Left ventricle myocardium superior (tissue), 1 donor: ENCODE results near the gene SBK2. TPM values are rescaled to one million over a fixed set of nuclear protein-coding genes. Genes with fewer than 3 reads are reported as not detected.

Source experiments
- ATAC-seq: fragments of 200-7000 bp; cut with Tn5 transposase; one replicate; pipeline ENCODE4 v1.9.1; 2020; ENCODE audit warnings: mild to moderate bottlenecking, moderate library complexity
- DNase-seq: peaks from one replicate; pipeline ENCODE4 v3.0.0-alpha.2; 2020
- intact Hi-C: fragments of 100-400 bp; cut with micrococcal nuclease; formaldehyde crosslinking; loops from one replicate; pipeline ENCODE4 v1.11.0; 2022
- total RNA-seq: library from RNA; stranded (reverse); fragmentation: NEBNext Ultra II Directional; extraction: Animal tissue kit (Norgen Biotek cat#: 25700); gene quantifications from one replicate; pipeline ENCODE4 v1.2.1, GENCODE V29; 2021
- donor health status: DM: no; HTN: yes; CAD: no; lungs with severe emphysema.

The SBK2 gene
- total RNA-seq, 1 donor from 2014 or later, result 15.2 TPM

DNA sequence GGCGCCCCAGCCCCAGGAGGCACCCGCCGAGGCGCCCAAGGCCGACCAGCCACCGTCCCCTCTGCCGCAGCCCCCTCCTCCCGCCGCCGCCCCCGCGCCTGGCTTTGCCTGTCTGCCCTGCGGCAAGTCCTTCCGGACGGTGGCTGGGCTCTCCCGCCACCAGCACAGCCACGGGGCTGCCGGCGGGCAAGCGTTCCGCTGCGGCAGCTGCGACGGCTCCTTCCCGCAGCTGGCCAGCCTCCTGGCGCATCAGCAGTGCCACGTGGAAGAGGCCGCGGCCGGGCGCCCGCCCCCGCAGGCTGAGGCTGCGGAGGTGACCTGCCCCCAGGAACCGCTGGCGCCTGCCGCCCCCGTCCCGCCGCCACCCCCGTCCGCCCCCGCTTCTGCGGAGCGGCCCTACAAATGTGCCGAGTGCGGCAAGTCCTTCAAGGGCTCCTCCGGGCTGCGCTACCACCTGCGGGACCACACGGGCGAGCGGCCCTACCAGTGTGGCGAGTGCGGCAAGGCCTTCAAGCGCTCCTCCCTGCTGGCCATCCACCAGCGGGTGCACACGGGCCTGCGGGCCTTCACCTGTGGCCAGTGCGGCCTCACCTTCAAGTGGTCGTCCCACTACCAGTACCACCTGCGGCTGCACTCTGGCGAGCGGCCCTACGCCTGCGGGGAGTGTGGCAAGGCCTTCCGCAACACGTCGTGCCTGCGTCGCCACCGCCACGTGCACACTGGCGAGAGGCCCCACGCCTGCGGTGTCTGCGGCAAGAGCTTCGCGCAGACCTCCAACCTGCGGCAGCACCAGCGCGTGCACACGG, 54.6 kb downstream of the SBK2 start:
- no peak for DNase-seq
- ATAC-seq, result no peak
- intact Hi-C loops, result no loop called here

DNA sequence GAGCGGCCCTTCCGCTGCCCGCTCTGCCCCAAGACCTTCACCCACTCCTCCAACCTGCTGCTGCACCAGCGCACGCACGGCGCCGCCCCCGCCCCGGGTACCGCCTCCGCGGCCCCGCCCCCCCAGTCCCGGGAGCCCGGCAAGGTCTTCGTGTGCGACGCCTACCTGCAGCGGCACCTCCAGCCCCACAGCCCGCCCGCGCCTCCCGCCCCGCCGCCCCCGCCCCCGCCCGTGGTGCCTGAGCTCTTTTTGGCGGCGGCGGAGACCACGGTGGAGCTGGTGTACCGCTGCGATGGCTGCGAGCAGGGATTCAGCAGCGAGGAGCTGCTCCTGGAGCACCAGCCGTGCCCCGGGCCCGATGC, 55.2 kb downstream of the SBK2 start:
- intact Hi-C loops, result no loop called here
- ATAC-seq (no peak), DNase-seq (no peak)

DNA sequence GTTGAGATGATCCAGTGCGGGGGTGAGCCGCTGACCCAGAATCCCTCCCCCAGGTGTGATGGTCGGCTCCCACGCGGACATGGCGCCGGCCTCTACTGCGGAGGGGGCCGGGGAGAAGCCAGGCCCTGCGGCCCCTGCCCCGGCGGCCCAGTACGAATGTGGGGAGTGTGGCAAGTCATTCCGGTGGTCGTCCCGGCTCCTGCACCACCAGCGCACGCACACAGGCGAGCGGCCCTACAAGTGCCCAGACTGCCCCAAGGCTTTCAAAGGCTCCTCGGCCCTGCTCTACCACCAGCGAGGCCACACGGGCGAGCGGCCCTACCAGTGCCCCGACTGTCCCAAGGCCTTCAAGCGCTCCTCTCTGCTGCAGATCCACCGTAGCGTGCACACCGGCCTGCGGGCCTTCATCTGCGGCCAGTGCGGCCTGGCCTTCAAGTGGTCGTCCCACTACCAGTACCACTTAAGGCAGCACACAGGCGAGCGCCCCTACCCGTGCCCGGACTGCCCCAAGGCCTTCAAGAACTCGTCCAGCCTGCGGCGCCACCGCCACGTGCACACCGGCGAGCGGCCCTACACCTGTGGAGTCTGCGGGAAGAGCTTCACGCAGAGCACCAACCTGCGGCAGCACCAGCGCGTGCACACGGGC, 55.7 kb downstream of the SBK2 start:
- intact Hi-C loops, result no loop called here
- no peak for ATAC-seq
- no peak for DNase-seq

- DNase-seq (no peak), ATAC-seq (no peak)
- intact Hi-C loops, result no loop called here
Measured at GRCh38 chr19:55479451-55480230, 57.3 kb downstream of the SBK2 start.

DNA sequence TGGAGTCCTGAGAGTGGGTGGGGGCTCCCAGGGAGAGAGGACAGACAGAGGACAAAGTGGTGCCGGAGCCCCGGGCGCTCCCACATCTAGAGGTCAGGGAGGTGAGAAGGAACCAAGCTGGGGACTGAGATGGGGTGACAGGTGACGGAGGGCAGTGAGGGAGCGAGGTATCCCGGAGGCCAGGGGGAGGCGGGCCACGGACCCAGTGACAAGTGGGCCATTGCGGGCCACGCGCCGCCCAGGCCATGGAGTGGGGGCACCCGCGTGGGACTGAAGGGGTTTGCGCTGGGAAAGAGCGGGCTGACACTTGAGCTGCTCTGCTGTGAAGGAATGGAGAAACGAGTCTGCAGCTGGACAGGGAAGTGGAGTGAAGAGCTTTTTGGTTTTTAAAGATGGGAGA, 57.9 kb downstream of the SBK2 start:
- intact Hi-C loops, result no loop called here
- DNase-seq (no peak), ATAC-seq (no peak)

Other genes starting within 250 kb of the SBK2 start
- gene TMEM150B, start 211.8 kb downstream of the SBK2 start, total RNA-seq, result 1.2 TPM
- gene KMT5C, start 197.3 kb downstream of the SBK2 start, total RNA-seq, result 7.2 TPM
- not detected for gene COX6B2, start 182.4 kb downstream of the SBK2 start, total RNA-seq
- gene GARIN5B, start 173.9 kb downstream of the SBK2 start, total RNA-seq, result not detected
- not detected for gene IL11, start 166.7 kb downstream of the SBK2 start, total RNA-seq
- not detected for gene TMEM190, start 160.3 kb downstream of the SBK2 start, total RNA-seq
- 0.25 TPM for gene TMEM238, start 152.8 kb downstream of the SBK2 start, total RNA-seq
- 557 TPM for gene RPL28, start 151.2 kb downstream of the SBK2 start, total RNA-seq
- 24.5 TPM for gene UBE2S, start 129.3 kb downstream of the SBK2 start, total RNA-seq
- gene SHISA7, start 93.8 kb downstream of the SBK2 start, total RNA-seq, result not detected
- 58.5 TPM for gene ISOC2, start 75.5 kb downstream of the SBK2 start, total RNA-seq
- not detected for gene C19orf85, start 72.4 kb downstream of the SBK2 start, total RNA-seq
- 6.4 TPM for gene ZNF628, start 60.5 kb downstream of the SBK2 start, total RNA-seq
- 6.0 TPM for gene NAT14, start 51.9 kb downstream of the SBK2 start, total RNA-seq
- gene SSC5D, start 48.7 kb downstream of the SBK2 start, total RNA-seq, result 2.7 TPM
- 16.6 TPM for gene SBK3, start 8.4 kb upstream of the SBK2 start, total RNA-seq
- 14.7 TPM for gene ZNF579, start 43.7 kb upstream of the SBK2 start, total RNA-seq
- 16.3 TPM for gene FIZ1, start 62.4 kb upstream of the SBK2 start, total RNA-seq
- gene ZNF524, start 63.2 kb upstream of the SBK2 start, total RNA-seq, result 17.0 TPM
- 21.8 TPM for gene ZNF865, start 68.5 kb upstream of the SBK2 start, total RNA-seq
- 13.4 TPM for gene ZNF784, start 87.4 kb upstream of the SBK2 start, total RNA-seq
- 12.3 TPM for gene ZNF580, start 103.9 kb upstream of the SBK2 start, total RNA-seq
- 9.4 TPM for gene ZNF581, start 106.5 kb upstream of the SBK2 start, total RNA-seq
- gene CCDC106, start 111.1 kb upstream of the SBK2 start, total RNA-seq, result 16.8 TPM
- gene U2AF2, start 117.9 kb upstream of the SBK2 start, total RNA-seq, result 79.9 TPM
- gene EPN1, start 138.1 kb upstream of the SBK2 start, total RNA-seq, result 250 TPM
- gene NLRP9, start 201.3 kb upstream of the SBK2 start, total RNA-seq, result not detected
- gene RFPL4A, start 222.0 kb upstream of the SBK2 start, total RNA-seq, result not detected
- gene RFPL4AL1, start 232.0 kb upstream of the SBK2 start, total RNA-seq, result not detected